NCI-H2107 treated with DMSO at 0.1 percent for 48 hours (cell line): ENCODE data around the gene SPAG17.

ENCODE experiments used
- DNase-seq: peaks from one replicate; lab custom pipeline; 2025; ENCODE audit not compliant: unreplicated experiment; lab: John Stamatoyannopoulos, UW

SPAG17 gene

GRCh38 chr1:118122234-118123004 is 62.6 kb downstream of the SPAG17 start:
- DNase-seq: no peak

GRCh38 chr1:118118873-118119463 is 66.1 kb downstream of the SPAG17 start:
- no peak for DNase-seq

GRCh38 chr1:118118469-118118868 is 66.6 kb downstream of the SPAG17 start:
- no peak for DNase-seq

- DNase-seq: no peak
Measured at GRCh38 chr1:118117521-118117920, 67.5 kb downstream of the SPAG17 start.

- DNase-seq: no peak
Measured at GRCh38 chr1:118116909-118117308, 68.1 kb downstream of the SPAG17 start.

- DNase-seq: no peak
Measured at GRCh38 chr1:118116401-118116800, 68.6 kb downstream of the SPAG17 start.

- no peak for DNase-seq
Measured at GRCh38 chr1:118115567-118116295, 69.3 kb downstream of the SPAG17 start.

- no peak for DNase-seq
Measured at GRCh38 chr1:118113261-118113660, 71.8 kb downstream of the SPAG17 start.

- no peak for DNase-seq
Measured at GRCh38 chr1:118110580-118110979, 74.4 kb downstream of the SPAG17 start.

- no peak for DNase-seq
Measured at GRCh38 chr1:118104951-118105350, 80.1 kb downstream of the SPAG17 start.

GRCh38 chr1:118102445-118102844 is 82.6 kb downstream of the SPAG17 start:
- no peak for DNase-seq

- no peak for DNase-seq
Measured at GRCh38 chr1:118101999-118102398, 83.0 kb downstream of the SPAG17 start.

- DNase-seq: no peak
Measured at GRCh38 chr1:118101515-118101844, 83.5 kb downstream of the SPAG17 start.

- no peak for DNase-seq
Measured at GRCh38 chr1:118100686-118101514, 84.1 kb downstream of the SPAG17 start.

GRCh38 chr1:118099686-118100085 is 85.3 kb downstream of the SPAG17 start:
- no peak for DNase-seq

- DNase-seq: no peak
Measured at GRCh38 chr1:118097622-118098348, 87.2 kb downstream of the SPAG17 start.

GRCh38 chr1:118093017-118093416 is 92.0 kb downstream of the SPAG17 start:
- DNase-seq: no peak

- DNase-seq: no peak
Measured at GRCh38 chr1:118090130-118090529, 94.9 kb downstream of the SPAG17 start.

- no peak for DNase-seq
Measured at GRCh38 chr1:118085365-118085764, 99.7 kb downstream of the SPAG17 start.

- no peak for DNase-seq
Measured at GRCh38 chr1:118084400-118084799, 100.6 kb downstream of the SPAG17 start.

- DNase-seq: no peak
Measured at GRCh38 chr1:118082984-118083383, 102.0 kb downstream of the SPAG17 start.
